Hepatic stellate cell (primary cell): Measurements from ENCODE around the gene ETNK1.
A peak's percentile ranks its signal among the peaks of the same experiment; 100 is the strongest.

ENCODE experiments used
- DNase-seq: peaks from one replicate; pipeline ENCODE4 v3.0.0; 2011; ENCODE audit warnings: low spot score

ETNK1 gene

GRCh38 chr12:22634883-22635282, 9.9 kb downstream of the ETNK1 start:
- DNase-seq: no peak

GRCh38 chr12:22635812-22636211, 10.8 kb downstream of the ETNK1 start:
- DNase-seq: no peak

GRCh38 chr12:22640851-22641250, 15.9 kb downstream of the ETNK1 start:
- no peak for DNase-seq

GRCh38 chr12:22641353-22642053, 16.5 kb downstream of the ETNK1 start:
- no peak for DNase-seq

DNA sequence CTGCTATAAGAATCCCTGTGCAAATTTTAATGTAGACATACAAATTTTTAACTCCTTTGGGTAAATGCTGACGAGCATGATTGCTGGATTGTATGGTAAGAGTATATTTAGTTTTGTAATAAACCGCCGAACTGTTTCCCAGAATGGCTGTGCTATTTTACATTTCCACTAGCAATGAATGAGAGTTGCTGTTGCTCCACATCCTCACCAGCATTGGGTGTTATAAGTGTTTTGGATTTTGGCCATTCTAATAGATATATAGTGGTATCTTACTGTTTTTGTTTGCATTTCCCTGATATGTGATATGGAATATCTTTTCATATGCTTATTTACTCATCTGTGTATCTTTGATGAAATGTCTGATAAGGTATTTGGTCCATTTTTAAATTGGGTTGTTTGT, 23.7 kb downstream of the ETNK1 start:
- no peak for DNase-seq

GRCh38 chr12:22653075-22653474, 28.1 kb downstream of the ETNK1 start:
- DNase-seq: no peak

DNA sequence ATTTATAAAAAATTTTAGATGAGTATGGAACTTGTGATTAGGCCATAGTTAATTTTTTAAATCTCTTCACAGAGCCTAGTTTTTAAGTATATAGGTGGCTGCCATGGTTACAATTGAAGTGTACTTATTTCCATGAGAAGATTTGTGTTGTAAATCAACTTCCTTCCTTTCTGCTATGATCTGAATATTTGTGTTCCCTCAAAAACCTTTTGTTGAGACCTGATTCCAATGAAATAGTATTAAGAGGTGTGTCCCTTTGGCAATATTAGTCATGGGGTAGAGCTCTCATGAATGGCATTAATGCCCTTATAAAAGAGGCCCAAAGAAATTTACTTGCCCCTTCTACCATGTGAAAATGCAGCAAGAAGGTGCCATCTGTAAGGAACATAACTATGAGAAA, 28.8 kb downstream of the ETNK1 start:
- DNase-seq: no peak

GRCh38 chr12:22656376-22656775, 31.4 kb downstream of the ETNK1 start:
- DNase-seq: no peak

GRCh38 chr12:22656831-22657230, 31.9 kb downstream of the ETNK1 start:
- DNase-seq: no peak

DNA sequence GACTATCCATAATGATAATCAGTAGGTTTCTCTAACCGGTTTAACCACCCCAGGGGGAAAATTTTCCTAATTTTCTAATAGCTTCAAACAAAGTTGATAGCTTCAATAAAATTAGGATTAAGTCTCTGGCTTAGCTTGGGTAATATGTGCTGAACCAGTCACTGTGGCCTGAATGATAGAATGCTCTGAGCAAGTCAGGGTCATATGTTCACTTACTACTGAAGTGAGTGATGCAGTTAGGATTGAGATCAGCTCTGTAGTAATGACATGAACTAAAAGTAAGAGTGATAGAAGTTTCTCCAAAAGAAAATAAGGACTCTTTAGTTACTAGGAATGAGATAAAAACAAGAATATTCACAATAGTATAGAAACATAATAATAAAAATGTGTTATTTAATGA, 32.6 kb downstream of the ETNK1 start:
- no peak for DNase-seq

DNA sequence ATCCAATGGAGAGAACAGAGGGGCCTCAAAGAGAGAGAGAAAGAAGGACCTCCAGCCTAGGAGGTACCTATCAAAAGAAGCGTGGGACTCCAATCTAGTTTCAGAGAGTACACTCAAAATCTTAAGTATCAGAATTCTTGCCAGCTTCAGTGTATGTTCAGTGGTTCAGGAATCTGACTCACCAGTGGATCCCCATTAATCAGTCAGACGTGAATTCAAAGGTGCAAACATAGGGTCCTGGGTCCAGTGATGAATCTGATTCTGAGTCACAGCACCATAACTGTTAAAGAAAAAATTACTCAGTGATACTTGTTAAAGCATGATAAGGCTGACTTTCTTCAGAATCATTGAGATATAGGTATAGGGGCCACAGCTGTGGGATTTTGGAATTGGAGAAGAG, 33.2 kb downstream of the ETNK1 start:
- no peak for DNase-seq

- no peak for DNase-seq
These were observed 37.4 kb downstream of the ETNK1 start for GRCh38 chr12:22662356-22662755.

DNA sequence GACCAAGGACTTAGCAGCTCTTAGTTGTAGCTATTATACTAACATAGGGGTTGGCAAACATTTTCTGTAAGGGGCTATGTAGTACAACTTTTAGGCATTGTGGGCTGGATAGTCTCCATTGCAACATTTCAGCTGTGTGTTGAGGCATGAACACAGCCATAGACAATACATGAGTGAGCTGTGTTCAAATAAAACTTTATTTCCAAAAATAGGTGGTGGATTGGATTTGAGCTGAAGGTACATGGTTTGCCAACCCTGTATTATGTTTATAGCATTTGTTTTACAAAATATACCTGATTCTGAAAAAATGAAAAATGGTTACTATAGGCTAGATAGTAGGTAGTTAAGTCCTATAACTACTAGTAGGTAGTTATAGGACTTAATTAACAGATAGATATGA, 40.5 kb downstream of the ETNK1 start:
- no peak for DNase-seq

DNA sequence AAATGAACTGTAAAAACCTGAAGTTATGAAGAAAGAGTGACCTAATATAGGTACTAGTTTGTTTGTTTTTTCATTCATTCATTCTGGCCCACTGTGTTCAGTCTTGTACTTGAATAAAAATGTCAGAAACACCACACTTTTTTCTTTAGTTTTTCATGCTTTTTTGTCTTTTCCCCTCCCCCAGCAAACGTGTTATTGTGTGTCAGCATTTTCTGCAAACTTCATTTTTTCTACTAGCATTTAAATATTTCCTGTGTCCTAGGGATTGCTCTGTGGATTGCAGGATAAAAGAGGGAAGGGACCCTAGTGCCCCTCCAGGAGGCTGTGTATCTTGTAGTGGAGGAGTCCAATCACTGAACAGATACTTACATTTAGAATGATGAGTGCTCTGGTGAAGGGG, 42.2 kb downstream of the ETNK1 start:
- no peak for DNase-seq

DNA sequence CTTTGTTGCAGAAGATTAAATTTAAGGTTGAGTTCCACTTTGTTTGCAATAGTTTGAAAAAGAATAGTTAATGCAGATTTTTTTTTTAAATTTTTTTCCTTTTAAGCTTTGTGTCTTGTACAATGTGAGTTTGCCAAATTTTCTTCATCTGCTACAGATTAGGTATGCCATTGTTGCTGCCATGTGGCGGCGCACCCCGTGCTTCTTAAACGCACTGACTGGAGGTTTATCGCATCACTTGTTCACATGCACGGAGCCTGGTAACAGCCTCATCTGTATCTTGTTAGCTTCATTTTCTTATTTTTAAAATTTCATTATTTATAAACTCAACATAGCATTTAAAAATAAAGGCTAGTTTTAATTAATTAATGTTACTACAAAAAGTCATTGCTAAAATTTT, 43.5 kb downstream of the ETNK1 start:
- DNase-seq: no peak

DNA sequence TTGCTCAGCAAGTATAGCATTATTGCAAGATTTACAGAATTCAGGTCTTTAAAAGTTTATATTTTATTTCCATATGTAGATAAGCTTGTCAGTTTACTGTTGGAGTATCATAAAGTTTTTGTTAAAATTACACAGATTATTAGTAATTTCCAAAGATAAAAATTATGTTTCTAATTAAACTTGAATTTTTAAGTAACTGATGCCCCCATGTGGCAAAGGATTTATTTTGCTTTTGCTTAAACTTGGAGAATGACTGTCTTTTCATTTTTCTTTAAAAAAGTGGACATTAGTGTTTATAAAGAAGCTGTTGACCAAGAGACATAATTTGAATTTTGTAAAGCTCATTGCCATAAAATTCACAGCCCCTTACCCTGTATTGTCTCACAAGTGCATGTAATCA, 45.8 kb downstream of the ETNK1 start:
- DNase-seq: no peak

GRCh38 chr12:22672951-22673350, 48.0 kb downstream of the ETNK1 start:
- DNase-seq: peak; percentile 10

- no peak for DNase-seq
These were observed 53.0 kb downstream of the ETNK1 start for GRCh38 chr12:22677781-22678574.

DNA sequence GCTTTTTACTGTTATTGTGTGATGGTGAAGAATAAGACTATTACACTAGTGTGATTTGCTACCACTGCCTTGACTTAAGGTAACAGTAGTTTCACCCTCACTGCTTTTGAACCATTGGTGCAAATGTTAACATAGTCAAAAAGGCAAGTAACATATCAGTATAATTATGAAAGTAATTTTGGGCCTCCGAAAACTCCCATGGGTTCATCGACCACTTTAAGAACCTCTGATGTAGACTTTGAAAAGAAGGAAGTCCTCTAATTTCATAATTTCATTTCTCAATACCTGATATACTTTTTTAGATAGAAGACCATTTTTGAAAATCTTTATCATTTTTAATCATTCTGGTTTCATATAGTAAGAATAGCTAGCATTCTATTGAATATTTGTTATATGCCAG, 57.7 kb downstream of the ETNK1 start:
- no peak for DNase-seq

- no peak for DNase-seq
These were observed 58.2 kb downstream of the ETNK1 start for GRCh38 chr12:22683131-22683530.

DNA sequence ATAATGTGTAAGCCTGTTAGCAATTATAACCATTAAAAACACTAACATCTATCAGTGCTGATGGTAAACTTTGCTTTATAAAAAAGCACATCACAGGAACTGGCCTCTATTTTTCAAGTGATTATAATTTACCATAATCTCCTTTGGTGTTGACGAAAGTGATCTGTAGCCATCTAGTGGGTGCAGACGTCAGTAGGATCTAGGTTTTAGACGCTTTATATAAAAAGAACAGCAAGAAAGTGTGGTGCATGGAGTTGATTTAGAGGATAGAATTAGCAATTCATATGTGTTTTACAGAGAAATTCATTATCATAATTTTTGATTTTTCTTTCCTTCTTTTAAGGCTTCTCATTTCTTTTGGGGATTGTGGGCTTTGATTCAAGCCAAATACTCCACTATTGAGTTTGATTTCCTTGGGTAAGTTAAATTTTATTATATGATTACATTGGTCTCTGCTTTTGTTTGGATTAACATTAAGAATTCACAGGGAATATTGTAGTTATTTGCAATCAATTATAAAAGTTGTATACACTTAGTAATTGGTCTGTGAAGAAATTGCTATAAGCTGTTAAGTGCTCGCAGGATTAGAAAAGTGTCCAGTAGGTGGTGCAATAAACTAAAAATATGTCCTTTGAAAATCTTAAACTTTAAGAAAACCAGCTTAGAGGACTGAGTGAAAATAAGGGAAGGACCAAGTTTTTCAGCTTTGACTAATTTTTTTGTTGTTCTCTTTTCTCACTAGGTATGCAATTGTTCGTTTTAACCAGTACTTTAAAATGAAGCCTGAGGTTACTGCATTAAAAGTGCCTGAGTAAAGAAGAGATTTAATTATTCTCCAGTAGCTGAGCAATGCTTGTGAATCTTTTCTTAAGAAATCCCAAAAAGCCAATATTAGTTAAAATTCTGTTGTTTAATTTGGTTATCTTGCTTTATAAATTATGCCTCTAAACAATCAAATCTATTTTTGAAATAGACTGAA, 59.5 kb downstream of the ETNK1 start:
- DNase-seq: no peak

DNA sequence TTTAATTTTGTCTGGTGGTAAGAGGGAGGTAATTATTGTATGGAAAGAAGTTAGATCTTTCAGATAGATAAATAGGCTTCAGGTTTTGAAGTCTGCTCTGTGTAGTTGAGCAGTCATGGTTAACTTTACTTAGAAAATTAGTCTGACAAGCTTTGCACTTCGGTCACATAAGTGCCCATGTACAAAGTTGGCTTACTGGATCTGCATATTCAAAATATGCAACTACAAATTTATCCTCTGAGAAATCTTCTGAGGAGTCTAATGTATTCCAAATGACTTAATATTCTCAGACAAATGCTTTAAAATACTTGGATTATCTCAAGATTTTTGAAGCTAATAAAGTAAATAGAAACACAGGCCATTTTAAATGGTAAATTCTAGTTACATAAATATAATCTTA, 61.2 kb downstream of the ETNK1 start:
- DNase-seq: no peak
